Natural killer cell (primary cell): Measurements from ENCODE around the gene ZBTB21. TPM values are rescaled to one million over a fixed set of nuclear protein-coding genes. Genes with fewer than 3 reads are reported as not detected.

Source experiments
- ATAC-seq, 3 donors: fragments of 150-1000 bp in 2 of 3; fragments of 200-7000 bp in 1 of 3; cut with Tn5 transposase; 1 replicate in 1 of 3; 2 replicates in 2 of 3; pipeline ENCODE4 v1.10.0; 2021; ENCODE audit warnings: mild to moderate bottlenecking in 2 of 3, moderate library complexity in 2 of 3
- DNase-seq, 2 donors: peaks; one replicate each; pipeline versions ENCODE4 v3.0.0 to v3.0.0-alpha.2; 2013 to 2021; ENCODE audit warnings: mixed read lengths in 1 of 2
- H3K27ac ChIP-seq: one replicate; pipeline ENCODE4 v1.5.1; 2013; ENCODE audit warnings: mild to moderate bottlenecking, low read length
- H3K27me3 ChIP-seq: one replicate; pipeline ENCODE4 v1.6.1; 2013; ENCODE audit warnings: low read length; ENCODE audit not compliant: control insufficient read depth, insufficient read depth
- H3K36me3 ChIP-seq: one replicate; pipeline ENCODE4 v1.6.1; 2013; ENCODE audit warnings: low read length; ENCODE audit not compliant: control insufficient read depth, insufficient read depth
- H3K4me1 ChIP-seq: one replicate; pipeline ENCODE4 v1.6.1; 2013; ENCODE audit warnings: low read length; ENCODE audit not compliant: control insufficient read depth, insufficient read depth
- H3K4me3 ChIP-seq: one replicate; pipeline ENCODE4 v1.5.1; 2013; ENCODE audit warnings: low read length
- H3K9me3 ChIP-seq: one replicate; pipeline ENCODE4 v1.6.1; 2013; ENCODE audit warnings: low read length; ENCODE audit not compliant: control insufficient read depth, insufficient read depth
- H3K27ac Mint-ChIP-seq, 2 donors: one replicate each; pipeline ENCODE4 v1.8.0; 2022; ENCODE audit warnings: mild to moderate bottlenecking in 2 of 2, mixed read lengths in 2 of 2, moderate library complexity in 1 of 2
- H3K27me3 Mint-ChIP-seq, 2 donors: one replicate each; pipeline ENCODE4 v1.8.0; 2022; ENCODE audit warnings: low read depth in 2 of 2, mixed read lengths in 2 of 2
- H3K36me3 Mint-ChIP-seq: one replicate; pipeline ENCODE4 v1.8.0; 2022; ENCODE audit warnings: mixed read lengths
- H3K4me1 Mint-ChIP-seq, 2 donors: one replicate each; pipeline ENCODE4 v1.8.0; 2022; ENCODE audit warnings: mixed read lengths in 2 of 2
- H3K4me3 Mint-ChIP-seq: one replicate; pipeline ENCODE4 v1.8.0; 2022; ENCODE audit warnings: mild to moderate bottlenecking, moderate library complexity, mixed read lengths
- H3K9me3 Mint-ChIP-seq, 2 donors: one replicate each; pipeline ENCODE4 v1.8.0; 2022; ENCODE audit warnings: mixed read lengths in 2 of 2
- WGBS: methylation state at CpG from one replicate; pipeline ENCODE4 v1.1.7; 2013; ENCODE audit warnings: missing lambda C conversion rate; ENCODE audit not compliant: insufficient coverage; 5-methylcytosine and 5-hydroxymethylcytosine counted together
- intact Hi-C: fragments of 100-400 bp; cut with micrococcal nuclease; formaldehyde crosslinking; loops from one replicate; pipeline ENCODE4 v1.14.2; 2022
- total RNA-seq, 4 donors: library from RNA; stranded (reverse); fragments of 120-200 nt in 1 of 4; gene quantifications; one replicate each; pipeline versions ENCODE4 v1.2.3 to v1.2.4, GENCODE V29; 2013 to 2022
- TF ChIP-seq, protein P1 (sequence below): fragments of 200-600 bp; IDR thresholded peaks from one replicate; pipeline ENCODE4 v1.8.0; 2022; ENCODE audit warnings: antibody characterized with exemption

ZBTB21 gene
- total RNA-seq, 3 donors from 2014 or later (not counting 1 experiment from before 2014, with no cell fraction given): 78.2 to 113 (median 100) TPM

DNA sequence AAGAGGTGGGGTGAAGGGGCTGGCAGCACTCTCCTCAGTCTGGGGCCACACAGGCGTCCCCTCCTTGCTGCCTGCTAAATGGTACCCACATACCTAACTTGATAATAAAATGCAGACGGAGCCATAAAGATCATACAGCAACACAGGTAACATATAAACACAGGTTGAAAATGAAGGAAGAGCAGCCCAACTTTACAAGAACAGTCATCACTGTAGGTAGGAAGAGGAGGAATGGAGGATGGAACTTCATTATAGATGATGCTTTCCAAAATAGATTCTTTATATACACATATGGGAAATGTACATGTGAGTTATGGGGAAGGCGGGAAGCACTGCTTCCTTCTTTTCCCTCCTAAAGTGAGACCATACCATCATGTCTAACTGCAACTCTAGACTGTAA is 69.7 kb downstream of the ZBTB21 start:
- TF ChIP-seq, protein P1, sequence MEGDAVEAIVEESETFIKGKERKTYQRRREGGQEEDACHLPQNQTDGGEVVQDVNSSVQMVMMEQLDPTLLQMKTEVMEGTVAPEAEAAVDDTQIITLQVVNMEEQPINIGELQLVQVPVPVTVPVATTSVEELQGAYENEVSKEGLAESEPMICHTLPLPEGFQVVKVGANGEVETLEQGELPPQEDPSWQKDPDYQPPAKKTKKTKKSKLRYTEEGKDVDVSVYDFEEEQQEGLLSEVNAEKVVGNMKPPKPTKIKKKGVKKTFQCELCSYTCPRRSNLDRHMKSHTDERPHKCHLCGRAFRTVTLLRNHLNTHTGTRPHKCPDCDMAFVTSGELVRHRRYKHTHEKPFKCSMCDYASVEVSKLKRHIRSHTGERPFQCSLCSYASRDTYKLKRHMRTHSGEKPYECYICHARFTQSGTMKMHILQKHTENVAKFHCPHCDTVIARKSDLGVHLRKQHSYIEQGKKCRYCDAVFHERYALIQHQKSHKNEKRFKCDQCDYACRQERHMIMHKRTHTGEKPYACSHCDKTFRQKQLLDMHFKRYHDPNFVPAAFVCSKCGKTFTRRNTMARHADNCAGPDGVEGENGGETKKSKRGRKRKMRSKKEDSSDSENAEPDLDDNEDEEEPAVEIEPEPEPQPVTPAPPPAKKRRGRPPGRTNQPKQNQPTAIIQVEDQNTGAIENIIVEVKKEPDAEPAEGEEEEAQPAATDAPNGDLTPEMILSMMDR: no peak
- no peaks in the 10 kb centered on the region for H3K36me3 Mint-ChIP-seq
- intact Hi-C loops: no loop called here

DNA sequence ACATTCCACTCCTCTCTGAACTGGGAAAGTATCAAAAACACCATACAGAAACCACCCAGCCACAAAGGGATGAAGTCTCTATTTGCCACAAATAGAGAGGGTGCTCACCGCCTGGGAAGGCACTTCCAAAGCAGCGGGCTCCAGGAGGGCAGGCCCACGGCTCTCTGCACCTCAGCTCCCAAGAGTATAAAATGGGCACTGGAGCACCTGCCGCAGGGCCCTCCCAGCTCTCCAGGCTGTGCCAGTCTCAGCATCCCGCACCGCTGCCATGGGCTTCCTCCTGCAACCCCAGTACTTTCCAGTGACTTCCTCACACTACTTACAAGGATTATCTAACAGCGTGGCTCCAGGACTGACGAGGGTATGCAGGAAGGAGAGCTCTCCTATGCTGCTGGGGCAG is 70.8 kb downstream of the ZBTB21 start:
- Mint-ChIP-seq H3K9me3 (no peaks in the 10 kb centered on the region), H3K4me1 (no peaks in the 10 kb centered on the region), H3K36me3 (no peaks in the 10 kb centered on the region), H3K27me3 (peaks cover 9 to 12% of the 10 kb centered on the region in 2 donors), H3K27ac (no peak overlapping the region), H3K4me3 (no peak overlapping the region)
- DNase-seq (no peak), ATAC-seq (no peak)
- TF ChIP-seq, protein P1: no peak
- Histone ChIP-seq H3K4me1 (no peaks in the 10 kb centered on the region), H3K4me3 (no peak overlapping the region), H3K27ac (no peak overlapping the region), H3K9me3 (no peaks in the 10 kb centered on the region), H3K27me3 (peaks cover under 1% of the 10 kb centered on the region), H3K36me3 (no peaks in the 10 kb centered on the region)
- intact Hi-C loops: no loop called here
- WGBS: 92% methylated on average over 8 of the region's 8 CpGs

More for the DNA sequence above, 69.7 kb downstream of the ZBTB21 start:
- no peaks in the 10 kb centered on the region for H3K9me3 Mint-ChIP-seq
- no peak for ATAC-seq
- H3K27ac ChIP-seq: no peak overlapping the region
- no peaks in the 10 kb centered on the region for H3K36me3 ChIP-seq
- H3K4me3 Mint-ChIP-seq: no peak overlapping the region
- H3K9me3 ChIP-seq: no peaks in the 10 kb centered on the region
- H3K27me3 Mint-ChIP-seq: peaks cover 5 to 10% of the 10 kb centered on the region in 2 donors
- WGBS: 80% methylated on average over 3 of the region's 3 CpGs
- DNase-seq: no peak
- H3K27me3 ChIP-seq: no peaks in the 10 kb centered on the region
- H3K4me3 ChIP-seq: no peak overlapping the region
- no peaks in the 10 kb centered on the region for H3K4me1 ChIP-seq
- no peak overlapping the region for H3K27ac Mint-ChIP-seq
- H3K4me1 Mint-ChIP-seq: no peaks in the 10 kb centered on the region

Other genes with a start within 250 kb of the ZBTB21 start
- under 1 TPM in 1 of 3 donors, not detected in 2; 0.09 TPM for gene RIPK4, start 243.3 kb downstream of the ZBTB21 start, total RNA-seq
- gene PRDM15, start 131.0 kb downstream of the ZBTB21 start, total RNA-seq: 10 to 100 TPM; 11.4 to 13.5 (median 11.9) TPM
- gene C2CD2, start 56.3 kb downstream of the ZBTB21 start, total RNA-seq: 10 to 100 TPM in 1 of 3 donors, 1 to 10 TPM in 2; 2.1 to 10.1 (median 8.9) TPM
- under 1 TPM in 2 of 3 donors, not detected in 1; 0.14 to 0.28 TPM for gene UMODL1, start 61.0 kb upstream of the ZBTB21 start, total RNA-seq
- 10 to 100 TPM; 10.4 to 14.7 (median 13.8) TPM for gene ABCG1, start 208.8 kb upstream of the ZBTB21 start, total RNA-seq